GM19438 (cell line): ENCODE data around the gene MIER1.
A peak's percentile ranks its signal among the peaks of the same experiment; 100 is the strongest.

ENCODE experiments used
- ATAC-seq: cut with Tn5 transposase; IDR thresholded peaks from one replicate; pipeline ENCODE4 v1.9.1; 2021; ENCODE audit warnings: low read depth; ENCODE audit not compliant: unreplicated experiment

The MIER1 gene

DNA sequence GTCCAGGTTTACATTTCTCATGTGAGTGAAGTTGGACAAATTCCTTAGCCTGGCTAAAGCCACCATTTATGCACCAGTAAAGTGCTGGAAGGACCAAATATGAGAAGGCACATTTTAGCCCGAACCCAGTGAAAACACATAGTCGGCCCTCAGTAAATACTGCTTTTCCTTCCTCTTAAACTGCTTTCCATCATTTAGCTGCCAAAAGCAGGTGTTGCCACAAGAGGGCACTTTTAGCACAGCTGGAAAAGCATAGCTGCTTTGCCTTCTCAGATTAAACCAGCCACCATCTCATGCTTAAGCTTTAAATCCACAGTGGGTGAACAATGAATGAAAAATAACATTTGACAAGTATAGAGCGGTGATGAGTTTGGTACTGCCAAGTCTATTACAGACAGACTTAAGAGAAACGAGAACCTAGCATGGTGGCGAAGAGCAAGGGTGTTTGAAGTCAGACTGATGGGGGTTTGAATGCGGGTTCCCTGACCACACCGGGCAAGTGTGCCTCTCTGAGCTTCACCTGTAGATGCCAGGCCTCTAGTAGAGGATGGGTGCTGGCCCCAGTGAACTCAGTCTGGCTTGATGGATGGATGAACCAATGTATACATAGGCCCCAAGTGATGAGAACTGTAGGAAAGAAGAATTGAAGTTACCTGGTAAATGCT lies 71.4 kb downstream of the MIER1 start:
- peak; percentile 65 for ATAC-seq

DNA sequence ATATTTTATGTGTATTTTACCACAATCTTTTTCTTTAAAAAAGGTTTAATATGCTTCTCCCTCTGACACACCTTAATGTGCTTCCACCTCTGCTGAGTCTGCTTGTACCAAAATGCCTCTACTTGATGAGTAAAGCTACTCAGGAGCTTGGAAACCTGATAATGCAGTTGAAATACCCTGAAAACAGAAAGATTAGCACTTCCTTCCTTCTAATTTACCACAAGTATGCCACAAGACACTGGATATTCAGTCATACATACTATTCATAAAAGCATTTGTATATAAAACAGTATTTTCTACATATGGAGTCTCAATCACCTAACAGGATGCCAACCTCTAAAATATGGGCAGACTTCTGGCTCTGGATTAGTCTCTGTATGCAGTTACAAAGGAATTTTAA lies 74.2 kb downstream of the MIER1 start:
- no peak for ATAC-seq

DNA sequence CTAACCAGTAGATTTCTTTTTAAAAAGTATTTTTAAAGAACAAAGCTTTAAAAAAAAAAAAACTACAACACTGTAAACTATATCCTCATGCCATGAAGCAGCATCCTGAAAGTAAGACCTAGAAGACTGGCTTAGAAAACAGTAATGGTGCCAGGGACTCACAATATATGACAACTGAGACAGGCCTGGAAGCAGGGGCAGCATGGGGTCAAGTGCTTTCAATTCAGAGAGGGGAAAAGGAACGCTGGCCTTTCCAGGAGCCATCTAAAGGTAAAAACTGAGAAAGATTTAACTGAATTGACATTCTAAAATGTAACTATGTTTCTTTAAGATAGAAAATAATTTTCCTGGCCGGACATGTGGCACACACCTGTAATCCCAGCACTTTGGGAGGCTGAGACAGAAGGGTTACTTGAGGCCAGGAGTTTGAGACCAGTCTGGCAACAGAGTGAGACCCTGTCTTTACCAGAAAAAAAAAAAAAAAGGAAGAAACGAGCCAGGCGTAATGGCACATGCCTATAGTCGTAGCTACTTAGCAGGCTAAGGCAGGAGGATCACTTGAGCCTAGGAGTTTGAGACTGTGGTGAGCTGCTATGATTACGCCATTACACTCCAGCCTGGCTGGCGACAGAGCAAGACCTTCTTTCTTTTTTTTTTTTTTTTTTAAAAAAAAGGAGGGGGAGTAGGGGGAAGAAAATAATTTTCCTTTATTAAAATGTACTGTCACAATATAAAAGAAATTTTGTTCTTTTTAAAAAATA lies 75.0 kb downstream of the MIER1 start:
- no peak for ATAC-seq

DNA sequence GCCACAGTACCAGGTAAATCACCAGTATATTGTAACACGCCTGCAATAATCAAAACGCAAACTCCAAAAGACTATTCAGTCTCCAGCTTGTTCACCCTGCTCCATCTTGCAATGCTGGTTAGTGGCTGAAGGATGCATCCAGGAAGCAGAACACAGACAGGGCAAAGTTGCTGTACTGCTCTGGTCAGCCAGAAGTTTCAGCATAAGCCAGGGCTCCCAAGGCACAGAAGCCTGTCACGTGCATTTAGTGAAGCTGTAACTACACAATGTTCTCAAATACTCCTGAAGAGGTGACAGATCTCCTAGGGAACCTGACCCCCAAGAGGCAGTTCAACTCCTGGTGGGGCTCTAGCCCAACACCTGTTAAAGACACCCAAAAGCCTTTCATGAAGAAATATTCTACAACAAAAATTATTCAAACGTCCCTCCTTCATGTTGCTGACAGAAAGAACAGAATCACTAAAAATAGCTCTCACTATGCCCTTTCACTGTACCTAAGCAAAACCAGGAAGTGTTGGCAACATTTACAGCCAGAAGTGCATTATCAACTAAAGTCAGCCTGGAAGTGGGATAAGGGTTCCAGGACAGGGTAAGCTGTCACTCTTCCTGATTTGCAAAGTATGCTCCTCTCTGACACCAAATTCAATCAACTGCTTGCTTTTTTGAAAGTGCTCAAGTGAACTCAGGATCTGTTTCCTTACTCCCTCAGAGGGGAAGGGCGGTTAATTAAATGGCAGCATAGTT lies 77.1 kb downstream of the MIER1 start:
- ATAC-seq: no peak

DNA sequence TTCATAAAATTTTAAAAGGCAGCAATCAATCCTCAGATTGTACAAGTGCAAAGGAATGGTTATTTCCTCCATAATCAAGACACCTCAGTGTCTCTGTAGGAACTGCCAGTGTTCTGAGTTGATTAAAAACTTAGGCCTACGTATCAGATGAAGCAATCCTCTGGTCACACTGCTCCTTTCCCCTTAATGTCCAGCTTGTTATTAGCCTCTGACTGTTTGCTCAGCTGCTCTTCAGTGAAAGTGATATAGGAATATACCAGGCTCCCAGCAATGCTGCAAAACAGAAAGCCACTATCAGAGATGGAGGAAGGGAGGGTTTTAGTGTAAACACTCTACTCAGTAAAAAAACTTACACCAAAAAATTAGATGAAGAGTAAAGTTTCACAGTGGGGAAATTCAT lies 79.4 kb downstream of the MIER1 start:
- ATAC-seq: no peak

DNA sequence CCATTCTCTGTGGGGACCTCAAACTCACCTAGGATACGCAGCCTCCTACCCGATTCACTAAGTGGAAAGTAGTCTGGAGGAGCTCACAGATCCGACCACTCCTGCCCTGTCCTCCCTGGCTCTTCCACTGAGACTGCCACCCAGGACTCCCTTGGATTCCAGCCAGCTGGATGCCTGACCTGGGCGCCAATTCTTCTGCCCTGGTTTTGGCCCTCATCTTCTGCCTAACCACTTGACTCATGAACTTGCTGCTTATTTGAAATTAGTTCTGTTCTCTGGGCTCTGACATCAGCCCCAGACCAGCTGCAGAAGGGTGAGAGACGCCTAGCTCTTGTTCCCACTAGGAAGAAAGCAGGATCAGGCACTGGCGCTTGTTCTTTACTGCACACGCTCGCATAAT lies 80.3 kb downstream of the MIER1 start:
- ATAC-seq: no peak

DNA sequence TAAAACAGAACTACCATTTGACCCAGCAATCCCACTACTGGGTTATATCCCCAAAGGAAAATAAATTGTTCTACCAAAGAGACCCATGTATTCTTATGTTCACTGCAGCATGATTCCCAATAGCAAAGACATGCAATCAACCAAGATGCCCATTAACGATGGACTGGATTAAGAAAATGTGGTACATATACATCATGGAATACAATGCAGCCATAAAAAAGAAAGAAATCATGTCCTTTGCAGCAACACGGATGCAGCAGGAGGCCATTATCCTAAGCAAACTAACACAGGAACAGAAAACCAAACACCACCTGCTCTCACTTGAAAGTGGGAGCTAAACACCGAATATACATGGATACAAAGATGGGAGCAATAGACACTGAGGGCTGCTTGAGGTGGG lies 85.0 kb downstream of the MIER1 start:
- no peak for ATAC-seq

DNA sequence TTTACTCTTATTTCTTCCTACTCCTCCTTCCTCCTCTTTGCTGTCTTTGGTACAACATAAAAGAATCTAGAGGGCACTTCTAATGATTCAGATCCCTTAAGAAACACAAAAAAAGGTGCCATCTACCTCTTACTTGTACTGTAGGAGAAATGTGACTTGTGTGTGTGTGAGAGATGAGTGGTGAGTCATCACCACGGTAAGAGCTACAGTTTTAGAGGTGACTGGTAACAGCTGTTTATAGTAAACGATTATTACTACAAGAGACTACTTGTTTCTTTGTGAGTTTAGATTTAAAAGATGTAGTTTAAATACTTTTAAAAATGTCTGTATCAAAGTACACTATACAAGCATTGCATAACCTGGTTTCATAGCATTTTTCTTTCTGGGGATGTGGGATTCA lies 88.8 kb downstream of the MIER1 start:
- no peak for ATAC-seq

DNA sequence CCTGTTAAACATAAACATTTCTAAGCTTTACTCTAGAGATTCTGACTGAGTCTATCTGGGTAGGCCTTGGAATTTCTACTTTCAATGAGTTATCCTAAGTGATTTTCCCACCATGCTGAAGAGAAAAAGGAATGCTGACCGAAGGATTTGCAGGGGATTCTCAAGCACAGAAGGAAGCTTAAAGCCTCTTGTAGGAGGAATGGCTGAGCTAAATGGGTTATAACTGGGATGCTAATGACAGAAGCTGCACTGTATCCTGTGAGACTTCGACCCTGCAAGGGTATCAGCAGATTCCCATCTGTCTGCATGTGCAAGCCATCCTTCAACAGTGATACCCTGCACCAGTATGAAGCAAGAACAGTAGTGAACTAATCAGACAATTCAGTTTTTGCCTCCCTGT lies 93.8 kb downstream of the MIER1 start:
- no peak for ATAC-seq

DNA sequence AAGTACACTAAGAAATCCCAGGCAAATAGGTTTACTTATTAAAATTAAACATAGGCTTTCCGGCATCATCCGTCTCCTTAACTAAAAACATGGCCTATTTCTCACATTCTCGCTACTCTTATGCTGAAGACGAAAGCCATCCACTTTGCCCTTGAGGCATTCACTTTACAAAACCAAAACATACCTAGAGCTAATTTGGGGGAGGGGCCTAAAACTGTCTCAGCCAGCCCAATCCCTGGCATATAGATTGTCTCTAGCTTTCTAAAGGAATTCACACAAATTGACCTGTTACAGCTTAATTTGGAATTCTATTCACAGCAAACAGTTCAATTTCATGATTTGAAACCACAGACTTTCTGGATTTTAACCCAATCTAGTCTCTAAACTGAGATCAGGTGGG lies 94.3 kb downstream of the MIER1 start:
- ATAC-seq: no peak

DNA sequence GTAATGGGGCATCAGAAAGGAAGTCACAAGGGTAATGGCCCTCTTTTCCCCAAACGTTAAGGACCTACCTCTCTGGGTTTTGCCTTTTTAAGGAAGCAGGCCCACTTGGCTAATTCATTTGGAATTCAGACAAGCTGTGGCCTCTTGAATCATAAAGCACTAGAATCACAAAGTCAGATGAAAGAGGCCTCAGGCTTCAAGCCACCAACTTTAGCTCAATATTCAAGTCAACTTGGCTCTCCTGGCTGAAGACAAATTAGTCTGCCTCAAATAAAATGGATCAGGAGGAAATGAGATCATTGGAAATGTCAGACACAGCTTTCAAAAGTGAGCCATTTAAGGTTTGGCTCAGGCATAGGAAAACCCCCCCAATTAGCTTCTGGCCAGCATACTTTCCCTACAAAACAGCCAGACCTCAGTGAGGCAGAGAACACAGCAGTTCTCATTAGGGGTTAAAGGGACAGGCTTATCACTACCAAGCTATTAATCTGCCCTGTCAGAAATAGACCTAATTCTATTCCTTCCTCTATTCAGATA lies 94.9 kb downstream of the MIER1 start:
- no peak for ATAC-seq

DNA sequence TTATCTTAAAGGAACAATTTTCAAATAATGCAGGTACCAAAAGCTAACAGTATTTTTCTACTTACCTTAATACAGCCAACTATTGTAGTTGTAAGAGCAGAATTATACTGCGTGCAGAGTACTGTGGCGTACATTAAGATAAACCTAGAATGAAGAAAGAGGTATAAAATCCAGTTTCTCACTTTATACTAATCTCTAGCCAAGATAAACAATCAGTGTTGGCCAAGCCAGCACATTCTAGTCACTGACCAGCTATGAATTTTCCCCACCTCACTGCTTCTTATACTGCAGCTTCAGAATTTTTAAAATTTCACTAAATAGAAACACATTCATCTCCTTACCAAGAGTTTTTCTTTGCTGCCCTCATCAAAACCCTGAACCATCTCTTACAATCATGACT lies 95.5 kb downstream of the MIER1 start:
- no peak for ATAC-seq

DNA sequence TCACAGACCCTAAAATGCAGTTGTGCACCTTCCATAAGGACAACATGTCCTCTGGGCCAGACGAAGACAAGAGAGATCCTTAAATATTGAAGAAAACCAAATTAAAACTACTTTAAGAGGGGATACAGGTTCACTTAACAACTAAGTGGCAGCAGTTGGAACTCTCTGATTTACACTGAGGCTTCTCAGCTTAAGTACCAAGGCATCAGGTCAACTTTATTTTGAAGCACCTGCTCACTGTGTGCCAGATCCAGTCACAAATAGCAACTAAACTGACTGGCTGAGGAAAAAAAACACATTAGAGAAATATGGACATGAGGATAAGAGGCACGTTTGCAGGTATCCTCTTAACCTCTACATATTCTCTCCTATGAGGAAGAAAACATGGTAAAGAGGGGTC lies 96.0 kb downstream of the MIER1 start:
- no peak for ATAC-seq

DNA sequence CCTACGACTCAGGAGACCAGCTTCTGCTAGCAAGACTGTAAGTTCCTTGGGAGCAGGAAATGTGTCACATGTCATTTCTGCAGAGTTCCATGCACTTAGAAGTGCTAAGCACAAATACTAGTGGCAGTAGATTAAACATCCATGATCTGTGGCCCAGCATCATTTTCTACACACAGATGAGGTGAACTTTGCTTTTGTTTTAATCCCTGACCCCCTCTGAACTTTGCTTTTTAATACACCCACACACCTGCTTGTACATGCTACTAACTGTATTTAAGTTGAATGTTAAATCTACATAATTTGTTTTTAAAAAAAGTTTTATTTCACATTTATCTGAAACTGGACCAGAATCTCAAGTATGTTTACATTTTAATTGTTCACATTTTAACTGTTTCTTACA lies 104.7 kb downstream of the MIER1 start:
- no peak for ATAC-seq

DNA sequence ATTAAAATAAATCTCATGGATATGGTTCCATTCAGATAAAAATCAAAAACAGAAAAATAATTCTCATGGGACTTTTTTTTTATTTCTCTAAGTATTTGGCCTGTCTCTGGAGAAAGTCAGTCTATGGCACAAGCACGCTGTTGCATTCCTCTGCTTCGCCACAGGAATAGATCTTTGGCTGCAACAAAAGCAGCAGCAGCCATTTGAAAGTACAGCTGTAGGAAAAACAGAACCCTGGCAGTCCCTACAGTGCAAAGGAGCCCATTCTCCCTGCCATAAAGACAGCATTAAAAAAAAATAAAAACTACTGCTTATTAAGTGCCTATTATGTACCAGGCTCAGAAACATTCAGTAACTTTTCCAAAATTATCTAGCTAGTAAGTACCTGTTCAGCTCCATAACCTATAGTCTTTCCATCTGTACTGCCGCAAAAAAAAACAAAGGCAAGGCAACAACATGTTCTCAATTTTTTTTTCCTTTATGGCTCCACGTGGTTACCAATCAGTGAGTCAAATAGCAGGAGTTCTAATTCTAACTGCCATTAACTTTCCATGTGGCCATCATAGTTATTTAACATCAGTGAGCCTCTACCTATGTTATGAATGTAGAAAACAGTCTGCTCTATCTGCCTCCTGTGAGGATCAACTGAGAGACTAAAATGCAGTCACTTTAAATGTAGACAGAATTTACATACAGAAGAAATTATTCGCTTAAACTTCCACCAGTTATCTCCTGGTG lies 106.5 kb downstream of the MIER1 start:
- no peak for ATAC-seq

DNA sequence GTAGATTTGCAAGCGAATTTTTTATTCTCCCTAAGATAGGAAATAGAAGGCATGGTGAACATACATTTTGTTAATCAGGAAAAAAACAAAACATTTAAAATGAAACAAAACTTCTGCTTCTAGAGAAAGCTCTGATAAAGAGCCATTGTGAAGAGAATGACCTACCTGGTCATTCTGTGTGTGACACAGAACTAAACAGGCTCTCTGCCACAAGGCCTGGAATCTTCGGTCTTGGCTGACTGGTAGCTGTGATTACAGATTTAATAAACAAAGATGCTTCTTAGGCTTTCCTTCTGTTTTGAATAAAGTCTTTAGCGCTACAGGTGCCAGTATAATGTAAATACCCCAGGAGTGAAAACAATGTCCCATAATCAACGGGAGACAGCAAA lies 107.1 kb downstream of the MIER1 start:
- no peak for ATAC-seq
